ENCODE results near the gene FAM120C. TPM values are rescaled to one million over a fixed set of nuclear protein-coding genes. Genes with fewer than 3 reads are reported as not detected.

FAM120C gene
- total and polyA plus RNA-seq, 7 donors: under 0.01 to 7.7 (median 4.4) TPM

- H3K9me3 ChIP-seq: no peaks in the 10 kb centered on the region
- WGBS, 2 donors: 77 to 84% methylated on average over 3 of the region's 3 CpGs
- no peaks in the 10 kb centered on the region for H3K4me1 ChIP-seq
- no peak overlapping the region for H3K27ac ChIP-seq
- DNase-seq: no peak
- intact Hi-C loops (cut with DNase I): no loop called here
- H3K27me3 ChIP-seq: no peaks in the 10 kb centered on the region
- no peak for TF ChIP-seq CTCF (IDR thresholded peaks at IDR 0.05)
- no peak for TF ChIP-seq POLR2A (IDR thresholded peaks at IDR 0.05)
- no peak for TF ChIP-seq POLR2AphosphoS5 (IDR thresholded peaks at IDR 0.05)
- no peak for TF ChIP-seq EP300 (IDR thresholded peaks at IDR 0.05)
- no peaks in the 10 kb centered on the region for H3K36me3 ChIP-seq
- H3K4me3 ChIP-seq: no peak overlapping the region
These were observed 25.5 kb upstream of the FAM120C start for GRCh38 chrX:54208531-54208930.

GRCh38 chrX:54198262-54198661 lies 15.2 kb upstream of the FAM120C start:
- intact Hi-C loops (cut with DNase I): no loop called here
- TF ChIP-seq POLR2A (IDR thresholded peaks at IDR 0.05): no peak
- no peak for TF ChIP-seq EP300 (IDR thresholded peaks at IDR 0.05)
- Histone ChIP-seq H3K4me3 (no peak overlapping the region), H3K27me3 (no peaks in the 10 kb centered on the region), H3K4me1 (no peaks in the 10 kb centered on the region), H3K27ac (no peak overlapping the region), H3K36me3 (no peaks in the 10 kb centered on the region), H3K9me3 (no peaks in the 10 kb centered on the region)
- WGBS, 2 donors: 55 to 83% methylated on average over 6 of the region's 6 CpGs
- no peak for DNase-seq

GRCh38 chrX:54194982-54195588 lies 12.0 kb upstream of the FAM120C start:
- no peak for TF ChIP-seq CTCF (IDR thresholded peaks at IDR 0.05)
- no peak for TF ChIP-seq EP300 (IDR thresholded peaks at IDR 0.05)
- no peak for TF ChIP-seq POLR2AphosphoS5 (IDR thresholded peaks at IDR 0.05)
- no peak for TF ChIP-seq POLR2A (IDR thresholded peaks at IDR 0.05)
- Histone ChIP-seq H3K27ac (no peak overlapping the region), H3K4me1 (no peaks in the 10 kb centered on the region), H3K27me3 (no peaks in the 10 kb centered on the region), H3K9me3 (no peaks in the 10 kb centered on the region), H3K4me3 (no peak overlapping the region), H3K36me3 (no peaks in the 10 kb centered on the region)
- DNase-seq: no peak
- intact Hi-C loops (cut with DNase I): no loop called here

GRCh38 chrX:54193085-54193821 lies 10.2 kb upstream of the FAM120C start:
- Histone ChIP-seq H3K27ac (no peak overlapping the region), H3K36me3 (no peaks in the 10 kb centered on the region), H3K27me3 (no peaks in the 10 kb centered on the region), H3K4me1 (no peaks in the 10 kb centered on the region), H3K9me3 (no peaks in the 10 kb centered on the region), H3K4me3 (no peak overlapping the region)
- WGBS, 2 donors: 80 to 84% methylated on average over 4 of the region's 4 CpGs
- no peak for DNase-seq
- intact Hi-C loops (cut with DNase I): no loop called here
- TF ChIP-seq POLR2AphosphoS5 (IDR thresholded peaks at IDR 0.05): no peak

- H3K36me3 ChIP-seq: no peaks in the 10 kb centered on the region
- H3K27me3 ChIP-seq: no peaks in the 10 kb centered on the region
- peaks cover 0 to 23% (median 10%) of the 10 kb centered on the region in 4 donors for H3K4me1 ChIP-seq
- no peak overlapping the region for H3K4me3 ChIP-seq
- WGBS, 2 donors: 90 to 96% methylated on average over 2 of the region's 2 CpGs
- no peak for DNase-seq
- intact Hi-C loops (cut with DNase I): loop anchor here (5.0 kb wide), 3 partner anchors 173 to 978 kb away; partner anchors contain the start of genes HUWE1 and WNK3
- no peaks in the 10 kb centered on the region for H3K9me3 ChIP-seq
- TF ChIP-seq EP300 (IDR thresholded peaks at IDR 0.05) (no peak), CTCF (IDR thresholded peaks at IDR 0.05) (no peak), POLR2AphosphoS5 (IDR thresholded peaks at IDR 0.05) (no peak), POLR2A (IDR thresholded peaks at IDR 0.05) (no peak)
- H3K27ac ChIP-seq: no peak overlapping the region
These were observed 1.4 kb upstream of the FAM120C start for GRCh38 chrX:54184474-54184873.
